Femur (tissue), 1 donor: ENCODE measurements around the gene DIP2B.

Source experiments
- DNase-seq: peaks from one replicate; pipeline ENCODE4 v3.0.0-alpha.2; 2017

DIP2B gene

DNA sequence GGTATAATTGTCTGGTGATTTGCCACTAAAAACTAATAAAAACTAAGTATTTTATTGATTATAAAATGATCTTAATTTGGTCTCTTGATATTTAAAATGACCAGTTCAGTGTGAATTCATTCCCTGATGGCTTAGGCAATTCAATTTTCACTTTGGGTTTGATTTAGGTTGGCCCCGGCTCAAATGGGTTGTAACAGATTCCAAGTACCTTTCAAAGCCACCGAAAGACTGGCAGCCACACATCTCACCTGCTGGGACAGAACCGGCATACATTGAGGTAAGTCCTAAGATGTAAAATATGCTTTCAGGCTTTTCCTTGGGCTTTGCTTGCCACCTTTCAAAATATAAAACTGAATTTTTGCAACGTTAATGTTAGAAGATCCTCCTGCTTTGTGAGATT is 181.6 kb downstream of the DIP2B start:
- DNase-seq, result no peak

- DNase-seq, result no peak
Observed at GRCh38 chr12:50686976-50687375, 182.2 kb downstream of the DIP2B start.

DNA sequence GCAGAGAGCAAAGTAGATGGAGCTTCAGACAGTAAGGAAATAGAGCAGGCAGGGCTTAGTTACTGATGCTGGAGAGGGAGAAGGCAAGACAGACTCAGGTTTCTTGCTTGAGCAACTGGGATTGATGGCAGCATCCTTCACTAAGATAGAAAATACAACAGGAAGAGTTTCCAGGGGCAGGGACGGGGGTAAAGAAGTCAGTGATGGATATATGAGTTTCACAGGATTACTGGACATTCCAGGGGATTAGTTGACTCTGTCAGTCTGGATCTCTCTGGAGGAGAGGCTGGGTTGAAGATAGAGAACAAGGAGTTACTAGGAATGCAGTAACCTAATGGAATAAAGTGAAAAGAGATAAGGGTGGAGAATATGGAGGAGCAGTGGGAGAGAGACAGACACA is 184.7 kb downstream of the DIP2B start:
- DNase-seq, result no peak

GRCh38 chr12:50690925-50691324 is 186.1 kb downstream of the DIP2B start:
- peak; percentile 67 for DNase-seq

GRCh38 chr12:50695961-50696360 is 191.2 kb downstream of the DIP2B start:
- no peak for DNase-seq

GRCh38 chr12:50696931-50697330 is 192.1 kb downstream of the DIP2B start:
- no peak for DNase-seq

- no peak for DNase-seq
Observed at GRCh38 chr12:50699154-50699553, 194.4 kb downstream of the DIP2B start.

DNA sequence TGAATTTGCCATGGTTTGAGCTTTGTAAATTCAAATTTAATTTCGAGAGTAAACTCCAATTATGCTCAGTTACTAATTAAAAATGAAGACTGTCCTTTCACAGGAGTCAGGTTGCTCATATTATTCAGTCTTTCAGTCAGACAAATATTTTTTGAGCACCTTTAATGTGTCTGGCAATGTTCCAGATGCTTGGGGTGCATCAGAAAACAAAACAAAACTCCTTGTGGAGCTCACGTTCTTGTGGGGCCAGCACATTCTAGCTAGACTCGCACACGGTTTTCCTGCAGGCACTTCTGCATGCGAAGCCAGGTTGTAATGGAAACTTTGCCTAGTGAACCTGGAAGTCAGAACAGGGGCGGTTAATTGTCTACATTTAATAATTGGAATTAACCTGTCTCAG is 195.2 kb downstream of the DIP2B start:
- DNase-seq, result no peak

DNA sequence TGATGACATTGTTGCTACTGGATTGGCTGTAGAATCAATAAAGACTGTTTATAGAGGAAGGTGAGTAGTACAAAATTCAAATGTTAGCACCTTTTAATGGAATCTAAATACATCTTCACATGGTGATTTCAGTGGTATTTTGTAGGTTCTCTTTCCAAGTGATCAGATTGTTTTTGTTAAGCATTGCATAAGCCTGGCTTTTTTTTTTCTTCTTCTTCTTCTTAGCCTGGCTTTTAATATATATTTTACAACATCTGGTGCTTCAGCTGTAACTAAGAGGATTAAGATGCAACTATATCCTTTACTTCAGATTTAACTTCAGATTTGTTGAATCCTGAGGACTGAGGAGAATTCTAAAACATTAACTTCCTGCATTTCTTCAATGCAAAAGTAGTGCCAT is 201.8 kb downstream of the DIP2B start:
- DNase-seq, result no peak

- DNase-seq, result no peak
Observed at GRCh38 chr12:50707396-50707795, 202.6 kb downstream of the DIP2B start.

DNA sequence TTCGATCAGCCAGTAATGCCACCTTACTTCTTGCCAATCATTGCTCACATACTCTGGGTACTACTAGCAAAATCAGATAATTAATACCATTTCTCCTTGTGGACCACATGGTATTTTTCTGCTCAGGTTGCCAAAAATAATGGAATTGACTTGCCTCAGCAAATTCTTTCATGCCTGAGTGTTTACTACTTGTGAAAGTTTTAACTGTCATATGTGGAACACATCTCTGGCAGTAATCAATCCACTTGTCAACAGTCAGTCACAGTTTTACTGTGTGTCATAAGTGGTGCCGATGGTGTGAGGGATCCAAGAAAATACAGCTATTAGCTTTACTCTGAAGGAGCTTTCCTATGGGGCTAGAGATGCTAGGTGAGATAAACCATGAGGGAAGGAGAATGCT is 203.8 kb downstream of the DIP2B start:
- DNase-seq, result no peak

DNA sequence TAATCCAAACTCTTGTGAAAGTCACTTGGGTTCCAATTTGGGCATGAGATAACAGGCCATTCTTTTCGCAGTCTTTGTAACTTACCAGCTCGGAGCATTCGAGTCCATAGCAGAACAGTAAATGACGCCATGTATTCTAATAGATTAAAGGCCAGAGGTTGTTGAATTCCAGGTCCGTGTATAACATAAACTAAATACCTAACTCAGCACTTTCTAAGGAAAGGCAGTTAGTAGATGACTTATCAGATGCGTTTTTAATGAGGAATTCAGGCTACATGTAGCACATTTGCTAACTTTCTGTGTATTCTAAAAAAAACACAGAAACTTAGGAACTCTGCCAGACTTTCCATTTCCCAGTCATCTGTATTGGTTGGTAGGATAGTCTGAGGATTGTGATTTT is 206.3 kb downstream of the DIP2B start:
- no peak for DNase-seq

DNA sequence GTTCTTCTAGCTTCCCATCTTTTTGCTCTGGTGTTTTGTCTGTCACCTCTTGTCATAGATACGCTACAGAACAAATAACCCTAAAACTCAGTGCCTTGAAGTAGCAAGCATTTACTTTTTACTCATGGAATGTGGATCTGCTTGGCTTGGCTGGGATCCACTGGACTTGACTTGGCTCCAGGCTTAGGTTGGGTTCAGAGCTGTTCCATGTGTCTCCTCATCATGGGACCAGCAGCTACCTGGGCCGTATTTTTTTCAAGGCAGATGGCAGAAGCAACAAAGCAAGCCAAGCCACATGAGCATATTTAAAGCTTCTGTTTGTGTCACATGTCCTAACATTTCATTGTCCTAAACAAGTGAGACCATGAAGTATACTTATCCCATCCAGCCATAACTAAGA is 210.4 kb downstream of the DIP2B start:
- no peak for DNase-seq

DNA sequence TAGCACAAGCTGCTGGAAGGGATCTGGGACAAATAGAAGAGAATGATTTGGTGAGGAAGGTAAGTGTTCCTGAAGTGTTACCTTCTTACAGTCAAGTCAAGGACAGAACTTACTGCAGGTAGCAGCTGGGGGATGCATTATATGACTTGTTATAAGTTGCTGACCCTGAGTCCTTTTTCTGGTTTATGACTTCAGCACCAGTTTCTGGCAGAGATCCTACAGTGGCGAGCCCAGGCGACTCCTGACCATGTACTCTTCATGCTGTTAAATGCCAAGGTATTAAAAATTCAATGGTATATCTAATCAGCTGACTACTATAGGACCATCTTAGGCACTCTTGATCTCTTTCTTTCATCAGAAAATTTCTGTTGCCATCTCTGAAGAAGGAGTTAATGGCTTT is 214.0 kb downstream of the DIP2B start:
- no peak for DNase-seq

GRCh38 chr12:50720085-50720484 is 215.3 kb downstream of the DIP2B start:
- no peak for DNase-seq

- DNase-seq, result no peak
Observed at GRCh38 chr12:50720501-50720900, 215.7 kb downstream of the DIP2B start.

DNA sequence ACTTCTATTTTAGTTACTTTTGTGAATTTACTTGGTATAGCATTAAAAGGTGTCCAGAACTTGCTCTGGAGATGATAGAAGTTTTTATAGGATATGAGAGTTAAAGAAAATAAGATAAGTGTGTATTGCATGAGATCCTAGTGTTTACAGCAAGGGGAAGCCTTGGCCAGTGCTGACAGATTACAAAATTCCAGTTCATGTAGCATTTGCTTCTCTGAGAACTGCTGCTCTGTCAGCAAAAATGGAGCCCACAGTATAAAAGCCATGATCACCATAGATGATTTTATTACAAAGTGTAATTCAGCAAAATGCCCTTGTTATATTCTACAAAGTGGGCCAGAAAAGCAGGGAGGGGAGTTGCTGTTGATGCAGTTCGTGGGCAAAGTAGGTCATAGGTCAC is 219.1 kb downstream of the DIP2B start:
- no peak for DNase-seq

GRCh38 chr12:50725011-50725942 is 220.5 kb downstream of the DIP2B start:
- DNase-seq, result no peak

- DNase-seq, result no peak
Observed at GRCh38 chr12:50727466-50727865, 222.7 kb downstream of the DIP2B start.

GRCh38 chr12:50728417-50728816 is 223.6 kb downstream of the DIP2B start:
- DNase-seq, result no peak

DNA sequence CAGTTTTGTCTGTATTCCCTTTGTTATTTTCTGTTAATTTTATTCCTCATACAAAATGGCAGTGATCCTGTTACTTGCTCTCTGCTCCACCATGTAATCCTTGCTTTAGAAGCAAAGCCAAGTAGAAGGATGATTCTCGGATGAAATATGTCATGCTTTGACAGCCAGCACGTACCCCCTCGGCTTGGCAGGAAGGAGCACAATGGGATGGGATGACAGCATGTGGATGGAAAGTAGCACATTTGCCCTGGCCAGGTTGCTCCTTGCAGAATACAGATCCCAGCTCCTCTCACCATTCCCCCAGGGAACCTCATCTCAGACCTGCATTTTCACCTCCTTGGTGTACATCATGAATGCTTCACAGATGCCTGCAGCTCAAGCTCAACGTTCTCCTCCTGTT is 224.1 kb downstream of the DIP2B start:
- no peak for DNase-seq

- DNase-seq, result no peak
Observed at GRCh38 chr12:50732591-50732990, 227.8 kb downstream of the DIP2B start.

GRCh38 chr12:50733706-50734105 is 228.9 kb downstream of the DIP2B start:
- DNase-seq, result no peak

- peak; percentile 28 for DNase-seq
Observed at GRCh38 chr12:50734409-50735263, 229.9 kb downstream of the DIP2B start.
